Activated CD4-positive, alpha-beta T cell treated with anti-CD3 and anti-CD28 coated beads for 36 hours (primary cell): ENCODE measurements around the gene DDX54. TPM values are rescaled to one million over a fixed set of nuclear protein-coding genes. Genes with fewer than 3 reads are reported as not detected.

Experiments used
- ATAC-seq: fragments of 200-7000 bp; cut with Tn5 transposase; one replicate; pipeline ENCODE4 v1.10.0; 2021; ENCODE audit warnings: mild to moderate bottlenecking, moderate library complexity
- CTCF ChIA-PET: fragments of 350-600 bp; sonication (Branson Sonifier 250); formaldehyde crosslinking; loops from one replicate; lab custom pipeline; 2021; ENCODE audit warnings: antibody characterized with exemption; lab: Charles Lee
- POLR2A ChIA-PET: fragments of 350-600 bp; sonication (Branson Sonifier 250); formaldehyde crosslinking; loops from one replicate; lab custom pipeline; 2021; ENCODE audit warnings: antibody characterized with exemption, inconsistent platforms; lab: Charles Lee
- DNase-seq: peaks from one replicate; pipeline ENCODE4 v3.0.0-alpha.2; 2020
- H3K27ac Mint-ChIP-seq: one replicate; pipeline ENCODE4 v1.8.0; 2021; ENCODE audit warnings: mixed read lengths
- H3K27me3 Mint-ChIP-seq: one replicate; pipeline ENCODE4 v1.8.0; 2021; ENCODE audit warnings: mixed read lengths
- H3K36me3 Mint-ChIP-seq: one replicate; pipeline ENCODE4 v1.8.0; 2021; ENCODE audit warnings: low read depth, mixed read lengths
- H3K4me1 Mint-ChIP-seq: one replicate; pipeline ENCODE4 v1.8.0; 2021; ENCODE audit warnings: mixed read lengths
- H3K4me3 Mint-ChIP-seq: one replicate; pipeline ENCODE4 v1.8.0; 2021; ENCODE audit warnings: mild to moderate bottlenecking, moderate library complexity, mixed read lengths
- H3K9me3 Mint-ChIP-seq: one replicate; pipeline ENCODE4 v1.8.0; 2021; ENCODE audit warnings: low read depth, mixed read lengths
- intact Hi-C, 2 experiments: fragments of 100-400 bp; cut with DNase I in 1 of 2; cut with micrococcal nuclease in 1 of 2; formaldehyde crosslinking; loops; one replicate each; pipeline versions ENCODE4 v1.14.2 to v1.15.1; 2022 to 2024; cut with DNase I, micrococcal nuclease
- total RNA-seq, 2 experiments: library from RNA; stranded (reverse); gene quantifications; one replicate each; pipeline ENCODE4 v1.2.3, GENCODE V29; 2021

DDX54 gene
- total RNA-seq, 2 experiments from 2014 or later = 118 to 132 TPM

- ATAC-seq (no peak), DNase-seq (no peak)
- Mint-ChIP-seq H3K27ac (no peak overlapping the region), H3K4me1 (no peaks in the 10 kb centered on the region), H3K36me3 (no peaks in the 10 kb centered on the region), H3K4me3 (no peak overlapping the region), H3K27me3 (no peaks in the 10 kb centered on the region), H3K9me3 (no peaks in the 10 kb centered on the region)
- ChIA-PET POLR2A (interaction anchor here (0.6 kb wide), 1 partner anchor 13 kb away, joined by 3 read pairs; no protein-coding TSS in a partner anchor), CTCF (interaction anchor here (1.2 kb wide), 1 partner anchor 57 kb away, joined by 3 read pairs; no protein-coding TSS in a partner anchor)
- intact Hi-C loops = no loop called here
These were observed 68.4 kb downstream of the DDX54 start for GRCh38 chr12:113116875-113117274.

- H3K27me3 Mint-ChIP-seq = no peaks in the 10 kb centered on the region
- no peak for DNase-seq
- intact Hi-C loops = no loop called here
- ChIA-PET POLR2A (interaction anchor here (0.6 kb wide), 1 partner anchor 216 kb away, joined by 3 read pairs; no protein-coding TSS in a partner anchor), CTCF (interaction anchor here (1.0 kb wide), 1 partner anchor 85 kb away, joined by 4 read pairs; no protein-coding TSS in a partner anchor)
- no peaks in the 10 kb centered on the region for H3K9me3 Mint-ChIP-seq
- H3K4me3 Mint-ChIP-seq = no peak overlapping the region
- H3K27ac Mint-ChIP-seq = no peak overlapping the region
- no peak for ATAC-seq
- no peaks in the 10 kb centered on the region for H3K36me3 Mint-ChIP-seq
- no peaks in the 10 kb centered on the region for H3K4me1 Mint-ChIP-seq
These were observed 69.7 kb downstream of the DDX54 start for GRCh38 chr12:113115455-113116126.

- Mint-ChIP-seq H3K27me3 (no peaks in the 10 kb centered on the region), H3K4me1 (peaks cover 7% of the 10 kb centered on the region), H3K27ac (no peak overlapping the region), H3K4me3 (no peak overlapping the region), H3K9me3 (no peaks in the 10 kb centered on the region), H3K36me3 (no peaks in the 10 kb centered on the region)
- no peak for ATAC-seq
- ChIA-PET CTCF (interaction anchor here (0.5 to 1.2 kb wide), 5 partner anchors 13 to 126 kb away, joined by 3 to 4 read pairs (median 3); no protein-coding TSS in a partner anchor), POLR2A (interaction anchor here (0.7 kb wide), 1 partner anchor 39 kb away, joined by 3 read pairs; no protein-coding TSS in a partner anchor)
- no peak for DNase-seq
- intact Hi-C loops = no loop called here
These were observed 70.7 kb downstream of the DDX54 start for GRCh38 chr12:113114447-113115178.

GRCh38 chr12:113113397-113113796, 71.9 kb downstream of the DDX54 start:
- ChIA-PET POLR2A (no interaction called here), CTCF (no interaction called here)
- H3K9me3 Mint-ChIP-seq = no peaks in the 10 kb centered on the region
- ATAC-seq = no peak
- no peak for DNase-seq
- no peak overlapping the region for H3K4me3 Mint-ChIP-seq
- intact Hi-C loops = no loop called here
- H3K36me3 Mint-ChIP-seq = no peaks in the 10 kb centered on the region
- H3K4me1 Mint-ChIP-seq = peaks cover 7% of the 10 kb centered on the region
- no peak overlapping the region for H3K27ac Mint-ChIP-seq
- H3K27me3 Mint-ChIP-seq = no peaks in the 10 kb centered on the region

- intact Hi-C loops = no loop called here
- Mint-ChIP-seq H3K27ac (no peak overlapping the region), H3K4me1 (peaks cover 7% of the 10 kb centered on the region), H3K27me3 (no peaks in the 10 kb centered on the region), H3K9me3 (no peaks in the 10 kb centered on the region), H3K4me3 (no peak overlapping the region), H3K36me3 (no peaks in the 10 kb centered on the region)
- POLR2A ChIA-PET = no interaction called here
- CTCF ChIA-PET = interaction anchor here (0.5 to 0.6 kb wide), 2 partner anchors 63 to 64 kb away, joined by 3 read pairs; no protein-coding TSS in a partner anchor
- no peak for DNase-seq
- ATAC-seq = no peak
These were observed 73.0 kb downstream of the DDX54 start for GRCh38 chr12:113112043-113112899.

- no peak overlapping the region for H3K4me3 Mint-ChIP-seq
- CTCF ChIA-PET = interaction anchor here (0.7 to 1.2 kb wide), 3 partner anchors 12 to 149 kb away, joined by 3 to 5 read pairs (median 3); no protein-coding TSS in a partner anchor
- no peaks in the 10 kb centered on the region for H3K36me3 Mint-ChIP-seq
- peaks cover 7% of the 10 kb centered on the region for H3K4me1 Mint-ChIP-seq
- no peak for DNase-seq
- POLR2A ChIA-PET = no interaction called here
- H3K9me3 Mint-ChIP-seq = no peaks in the 10 kb centered on the region
- intact Hi-C loops = no loop called here
- no peak overlapping the region for H3K27ac Mint-ChIP-seq
- no peak for ATAC-seq
- H3K27me3 Mint-ChIP-seq = no peaks in the 10 kb centered on the region
These were observed 74.0 kb downstream of the DDX54 start for GRCh38 chr12:113111247-113111646.

GRCh38 chr12:113109872-113110599, 75.2 kb downstream of the DDX54 start:
- peaks cover 7% of the 10 kb centered on the region for H3K4me1 Mint-ChIP-seq
- CTCF ChIA-PET = interaction anchor here (0.8 to 1.9 kb wide), 3 partner anchors 11 to 117 kb away, joined by 3 to 5 read pairs (median 4); no protein-coding TSS in a partner anchor
- intact Hi-C loops = no loop called here
- no peak overlapping the region for H3K4me3 Mint-ChIP-seq
- POLR2A ChIA-PET = no interaction called here
- H3K36me3 Mint-ChIP-seq = no peaks in the 10 kb centered on the region
- no peaks in the 10 kb centered on the region for H3K9me3 Mint-ChIP-seq
- ATAC-seq (no peak), DNase-seq (no peak)
- no peak overlapping the region for H3K27ac Mint-ChIP-seq
- H3K27me3 Mint-ChIP-seq = no peaks in the 10 kb centered on the region

- ChIA-PET CTCF (interaction anchor here (0.5 to 1.9 kb wide), 2 partner anchors 48 to 116 kb away, joined by 3 to 4 read pairs; no protein-coding TSS in a partner anchor), POLR2A (no interaction called here)
- DNase-seq (no peak), ATAC-seq (no peak)
- H3K27me3 Mint-ChIP-seq = no peaks in the 10 kb centered on the region
- H3K4me3 Mint-ChIP-seq = no peak overlapping the region
- intact Hi-C loops = no loop called here
- H3K4me1 Mint-ChIP-seq = peaks cover 7% of the 10 kb centered on the region
- no peak overlapping the region for H3K27ac Mint-ChIP-seq
- H3K36me3 Mint-ChIP-seq = no peaks in the 10 kb centered on the region
- H3K9me3 Mint-ChIP-seq = no peaks in the 10 kb centered on the region
These were observed 75.9 kb downstream of the DDX54 start for GRCh38 chr12:113109360-113109759.

- Mint-ChIP-seq H3K27ac (no peak overlapping the region), H3K27me3 (no peaks in the 10 kb centered on the region), H3K9me3 (no peaks in the 10 kb centered on the region), H3K4me1 (peaks cover 13% of the 10 kb centered on the region), H3K4me3 (no peak overlapping the region), H3K36me3 (no peaks in the 10 kb centered on the region)
- ChIA-PET CTCF (interaction anchor here (0.6 to 1.9 kb wide), 3 partner anchors 60 to 115 kb away, joined by 3 to 5 read pairs (median 4); no protein-coding TSS in a partner anchor), POLR2A (no interaction called here)
- DNase-seq = no peak
- ATAC-seq = no peak
- intact Hi-C loops = no loop called here
These were observed 77.0 kb downstream of the DDX54 start for GRCh38 chr12:113108308-113108707.
